HT-29 (cell line): ENCODE results near the gene GDF9. TPM values are rescaled to one million over a fixed set of nuclear protein-coding genes. Genes with fewer than 3 reads are reported as not detected.

Experiments used
- DNase-seq: peaks from one replicate; pipeline ENCODE4 v3.0.0-alpha.2; 2015; ENCODE audit warnings: low spot score
- total RNA-seq: library from RNA; depleted of rRNA; stranded (reverse); fragments of >200 nt; shearing (Covaris generic); gene quantifications from 2 replicates; pipeline ENCODE4 v1.2.3, GENCODE V29; 2014

The GDF9 gene
- total RNA-seq, 1 experiment from 2014 or later: 0.05 TPM

DNA sequence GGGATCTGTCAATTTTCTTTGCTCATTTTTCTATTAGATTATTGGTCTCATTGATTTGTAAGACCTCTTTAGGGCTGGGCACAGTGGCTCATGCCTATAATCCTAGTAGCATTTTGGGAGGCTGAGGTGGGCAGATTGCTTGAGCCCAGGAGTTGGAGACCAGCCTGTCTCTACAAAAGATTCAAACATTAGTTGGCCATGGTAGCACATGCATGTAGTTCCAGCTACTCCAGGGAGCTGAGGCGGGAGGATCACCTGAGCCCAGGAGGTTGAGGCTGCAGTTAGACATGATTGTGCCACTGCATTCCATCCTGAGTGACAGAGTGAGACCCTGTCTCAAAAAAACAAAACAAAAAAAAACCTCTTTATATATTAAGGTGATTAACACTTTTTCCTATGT is 29.4 kb downstream of the GDF9 start:
- DNase-seq: no peak

DNA sequence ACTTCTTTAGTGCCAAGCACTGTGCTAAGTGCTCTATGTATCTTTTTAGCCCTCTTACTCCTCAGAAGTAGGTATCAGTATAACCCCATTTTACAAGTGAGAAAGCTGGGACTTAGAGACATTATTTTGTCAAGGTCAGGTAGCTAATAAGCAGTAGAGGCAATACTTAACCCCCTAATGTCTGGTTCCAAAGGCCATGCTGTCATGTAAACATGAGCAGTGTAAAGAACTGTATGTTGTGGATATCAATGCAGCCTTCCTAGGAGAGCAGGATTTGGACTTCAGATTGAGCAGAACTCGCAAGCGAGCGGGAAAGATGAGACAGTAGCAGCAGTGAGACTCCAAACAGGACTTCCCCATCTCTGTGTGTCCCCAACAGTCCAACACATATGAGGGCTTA is 32.2 kb downstream of the GDF9 start:
- no peak for DNase-seq

DNA sequence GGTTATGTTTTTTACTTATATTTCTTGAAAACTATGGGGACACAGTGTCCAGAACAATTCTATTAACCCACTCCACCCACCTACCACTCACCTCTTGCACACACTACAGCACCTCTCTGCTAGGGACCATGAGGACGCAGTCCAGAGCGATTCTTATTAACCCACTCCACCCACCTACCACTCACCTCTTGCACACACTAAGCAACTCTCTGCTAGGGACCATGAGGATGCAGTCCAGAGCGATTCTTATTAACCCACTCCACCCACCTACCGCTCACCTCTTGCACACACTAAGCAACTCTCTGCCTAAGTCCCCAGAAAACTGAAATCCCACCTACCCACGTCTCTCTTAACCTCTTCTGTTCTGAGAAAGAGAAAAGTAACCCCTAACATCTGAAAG is 33.7 kb downstream of the GDF9 start:
- no peak for DNase-seq

DNA sequence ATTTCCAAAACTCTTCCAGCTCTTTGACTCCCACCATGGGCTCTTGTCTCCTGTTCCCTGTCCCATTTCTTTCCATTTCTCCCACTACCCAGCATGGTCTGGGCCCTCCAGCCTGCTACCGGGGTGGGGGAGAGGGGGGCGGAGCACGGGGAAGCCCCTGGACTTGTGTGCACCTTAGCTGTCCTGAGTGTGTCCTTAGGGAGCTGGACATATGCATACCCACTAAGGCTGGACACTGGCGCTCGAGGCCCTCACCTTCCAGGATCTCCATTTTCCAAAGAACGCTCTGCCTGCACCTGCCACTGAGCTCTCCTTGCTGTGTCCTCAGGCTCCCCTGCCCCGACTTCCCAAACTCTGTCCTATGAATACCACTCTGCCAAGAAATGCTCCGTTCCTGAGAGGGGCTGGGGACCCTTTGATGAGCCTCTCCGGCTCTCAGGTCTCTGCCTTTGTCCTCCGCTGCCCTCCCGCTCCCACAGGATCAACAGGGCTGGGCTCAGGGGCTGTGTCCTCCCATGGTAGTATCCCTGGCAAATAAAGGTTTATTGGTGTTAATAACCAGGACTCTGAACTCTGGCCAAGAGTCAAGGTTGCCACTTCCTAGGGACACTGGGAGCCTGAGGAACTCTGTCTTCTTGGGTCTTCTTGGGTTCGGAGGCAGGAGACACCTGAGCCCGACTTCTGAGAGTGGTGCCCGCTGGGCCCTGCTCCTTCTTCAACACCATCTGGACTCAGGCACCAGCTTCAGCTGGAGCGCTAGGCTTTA is 35.0 kb downstream of the GDF9 start:
- DNase-seq: no peak

DNA sequence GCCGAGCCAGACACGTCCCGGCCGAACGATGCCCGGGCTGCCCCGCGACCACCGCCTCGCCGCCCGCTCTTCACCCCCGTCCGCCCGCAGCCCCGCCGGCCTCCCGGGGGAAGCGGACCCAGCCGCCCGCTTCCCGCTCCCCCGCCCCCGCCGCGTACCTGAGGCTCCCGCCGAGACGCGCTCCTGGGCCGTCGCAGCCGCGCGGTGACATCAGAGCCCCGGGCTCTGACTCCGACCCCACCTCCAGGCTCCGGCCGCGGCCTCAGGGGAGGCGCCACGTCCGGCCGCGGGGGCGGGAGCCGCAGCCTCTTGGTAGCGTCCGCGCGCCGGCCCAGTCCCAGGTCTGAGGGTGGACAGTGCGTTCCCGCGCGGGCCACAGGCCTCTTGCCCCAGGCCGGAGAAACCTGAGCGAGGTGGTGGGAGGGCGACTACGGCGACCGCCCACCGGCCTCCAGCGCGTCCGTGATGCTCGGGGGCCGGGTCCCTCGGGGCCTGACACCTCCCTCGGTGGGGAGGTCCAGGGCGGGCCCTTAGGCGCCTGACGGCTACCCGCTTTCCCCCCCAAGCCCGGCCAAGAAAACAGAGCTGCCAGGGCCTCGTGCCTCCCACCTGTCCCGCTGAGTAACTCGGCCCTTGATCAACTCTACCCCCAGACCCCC is 35.7 kb downstream of the GDF9 start, which contains the start of gene SHROOM1:
SHROOM1 (minus strand) TSS at position 212 of the 659 bp plus-strand sequence. CDS start 4,507 bp downstream, outside the sequence.
- DNase-seq: peak; percentile 82

DNA sequence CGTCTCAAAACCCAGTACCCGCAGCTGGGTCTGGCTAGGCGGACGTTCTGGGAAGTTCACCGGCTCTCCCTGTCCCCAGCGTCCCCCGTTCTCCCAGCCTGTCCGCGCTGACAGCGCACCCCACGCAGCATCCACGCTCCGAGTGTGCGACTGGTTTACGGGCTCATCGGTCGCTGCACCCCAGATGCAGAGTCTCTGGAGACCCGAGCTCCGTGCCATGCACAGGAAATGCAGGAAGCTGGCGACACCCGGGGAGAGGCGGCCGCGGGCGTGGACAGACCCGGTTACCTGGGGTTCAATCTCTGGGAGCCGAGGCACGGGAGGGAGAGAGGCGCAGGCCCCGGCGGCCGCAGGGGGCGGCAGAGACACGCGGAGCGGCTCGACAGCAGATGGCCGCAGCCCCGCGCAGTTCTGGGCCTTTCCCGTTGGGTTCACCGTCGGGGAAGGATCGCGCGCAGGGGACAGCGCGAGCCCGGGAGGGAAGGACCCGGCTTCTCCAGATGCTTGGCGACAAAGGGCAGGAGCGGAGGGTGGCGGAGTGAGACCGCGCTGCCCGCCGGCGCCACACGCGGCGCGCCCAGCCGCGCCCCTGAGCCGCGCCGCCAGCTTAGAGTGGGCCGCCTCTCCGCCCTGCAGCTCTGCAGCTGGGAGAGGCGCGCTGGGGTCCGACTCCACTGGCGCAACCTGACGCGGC is 36.4 kb downstream of the GDF9 start:
- peak; percentile 84 for DNase-seq

DNA sequence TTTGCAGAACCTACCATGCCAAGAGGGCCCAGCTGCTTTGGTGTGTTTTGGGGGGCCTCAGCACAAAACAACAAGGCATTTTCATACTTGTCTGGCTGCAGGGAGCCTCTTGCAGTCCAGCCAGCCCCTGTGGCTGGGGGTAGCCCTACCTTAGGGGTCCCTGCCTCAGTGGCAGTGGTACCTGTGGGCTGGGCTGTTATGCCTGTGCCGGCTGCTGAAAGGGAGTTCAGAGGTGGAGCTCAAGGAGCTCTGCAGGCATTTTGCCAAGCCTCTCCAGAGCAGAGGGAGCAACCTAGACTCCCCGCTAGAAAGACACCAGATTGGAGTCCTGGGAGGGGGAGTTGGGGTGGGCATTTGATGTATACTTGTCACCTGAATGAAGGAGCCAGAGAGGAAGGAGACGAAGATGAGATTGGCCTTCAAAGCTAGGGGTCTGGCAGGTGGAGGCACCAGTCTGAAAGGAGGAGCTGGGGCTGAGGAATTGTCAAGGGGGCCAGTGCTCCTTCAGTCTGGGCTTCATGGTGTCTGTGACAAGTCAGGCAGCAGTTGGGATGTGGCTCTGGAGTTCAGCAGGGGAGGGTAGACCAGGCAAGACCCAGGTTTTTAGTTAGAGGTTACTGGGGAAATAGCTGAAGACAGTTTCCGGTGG is 37.3 kb downstream of the GDF9 start:
- DNase-seq: no peak

DNA sequence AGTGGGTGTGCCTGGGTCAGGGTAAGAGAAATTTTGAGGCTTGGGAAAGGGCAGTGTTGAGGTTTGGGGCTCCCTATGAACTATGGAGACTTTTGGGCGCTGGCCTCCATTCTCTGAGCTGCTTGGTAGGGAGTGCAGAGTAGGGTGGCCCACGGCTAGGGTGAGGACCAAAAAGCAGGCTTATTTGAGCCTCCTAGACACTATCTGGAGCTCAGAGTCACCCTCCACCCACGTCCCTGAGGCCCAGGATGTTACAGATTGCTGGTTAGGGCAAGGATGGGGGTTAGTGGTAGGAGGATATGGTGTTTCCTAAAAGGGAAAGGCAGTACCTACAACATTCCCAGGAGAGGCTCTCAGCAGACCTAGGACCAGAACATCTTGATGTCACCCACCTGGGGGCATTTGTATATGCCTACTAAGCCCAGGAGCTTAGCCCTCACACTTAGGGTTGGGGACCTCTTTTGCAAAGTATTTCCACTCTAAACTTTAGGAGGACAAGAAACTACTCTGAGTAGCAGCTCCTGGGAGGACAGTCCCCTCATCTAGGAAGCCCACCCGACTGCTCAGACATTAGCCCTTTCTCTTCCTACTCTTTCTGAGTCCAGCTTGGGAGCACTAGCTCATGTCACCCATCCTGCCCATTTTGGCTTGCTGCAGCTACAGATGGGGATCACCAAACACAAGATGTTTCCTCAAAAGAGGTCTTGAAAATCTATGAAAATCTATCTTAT is 38.2 kb downstream of the GDF9 start:
- no peak for DNase-seq

DNA sequence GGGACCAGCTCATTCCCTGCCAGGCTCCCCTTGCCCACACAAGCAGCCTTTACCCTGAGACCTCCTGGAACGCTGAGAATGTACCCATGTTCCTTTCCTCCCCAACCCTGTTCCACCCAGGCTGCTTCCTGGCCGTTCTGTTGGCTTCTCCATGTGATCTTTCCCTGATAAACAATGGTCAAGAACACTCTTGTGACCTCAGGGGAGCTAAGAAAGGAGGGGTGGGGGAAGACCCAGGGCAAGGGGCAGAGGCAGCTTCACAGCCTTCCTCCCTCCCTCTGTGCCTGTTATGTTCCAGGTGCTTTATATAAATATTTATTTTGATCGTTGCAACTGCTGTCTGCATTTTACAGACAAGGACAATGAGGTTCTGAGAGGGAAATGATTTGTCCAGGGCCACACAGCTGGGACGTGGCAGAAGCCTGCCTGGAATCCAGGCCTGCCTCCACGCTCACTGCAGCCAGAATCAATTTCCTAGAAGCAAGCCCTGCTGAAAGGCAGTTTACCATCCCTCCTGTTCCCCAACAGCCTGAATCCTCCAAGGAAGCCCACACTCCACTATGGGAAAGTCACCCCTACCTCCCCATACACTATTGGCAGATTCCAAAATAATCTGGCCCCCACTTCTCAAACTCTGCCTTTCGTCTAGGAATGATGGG is 39.7 kb downstream of the GDF9 start:
- DNase-seq: no peak

DNA sequence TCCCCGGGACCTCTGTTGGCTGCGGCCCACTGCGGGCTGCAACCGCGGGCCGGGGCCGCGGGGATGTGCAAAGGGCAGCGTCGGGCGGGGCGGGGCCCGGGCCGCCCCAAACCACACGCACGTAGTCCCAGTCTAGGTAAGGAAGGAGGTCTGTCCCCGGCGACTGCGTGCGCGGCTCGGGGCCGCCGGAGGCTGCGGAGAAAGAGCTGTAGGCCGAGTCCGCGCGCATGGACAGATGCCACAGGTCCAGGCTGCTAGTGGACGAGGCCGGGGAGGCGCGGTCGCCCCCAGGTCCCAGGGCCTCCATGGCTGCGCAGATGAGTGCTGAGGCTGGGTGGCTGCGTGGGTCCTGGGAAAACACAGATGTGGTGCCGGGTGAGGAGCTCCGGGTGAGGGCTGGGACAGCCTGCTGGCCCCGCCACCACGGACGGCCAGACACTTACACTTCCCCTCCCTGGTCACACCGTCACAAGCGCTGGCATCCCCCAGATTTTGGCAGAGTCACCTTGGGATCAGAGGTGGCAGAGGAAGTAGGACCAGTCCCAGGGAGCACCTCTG is 40.4 kb downstream of the GDF9 start:
- no peak for DNase-seq

DNA sequence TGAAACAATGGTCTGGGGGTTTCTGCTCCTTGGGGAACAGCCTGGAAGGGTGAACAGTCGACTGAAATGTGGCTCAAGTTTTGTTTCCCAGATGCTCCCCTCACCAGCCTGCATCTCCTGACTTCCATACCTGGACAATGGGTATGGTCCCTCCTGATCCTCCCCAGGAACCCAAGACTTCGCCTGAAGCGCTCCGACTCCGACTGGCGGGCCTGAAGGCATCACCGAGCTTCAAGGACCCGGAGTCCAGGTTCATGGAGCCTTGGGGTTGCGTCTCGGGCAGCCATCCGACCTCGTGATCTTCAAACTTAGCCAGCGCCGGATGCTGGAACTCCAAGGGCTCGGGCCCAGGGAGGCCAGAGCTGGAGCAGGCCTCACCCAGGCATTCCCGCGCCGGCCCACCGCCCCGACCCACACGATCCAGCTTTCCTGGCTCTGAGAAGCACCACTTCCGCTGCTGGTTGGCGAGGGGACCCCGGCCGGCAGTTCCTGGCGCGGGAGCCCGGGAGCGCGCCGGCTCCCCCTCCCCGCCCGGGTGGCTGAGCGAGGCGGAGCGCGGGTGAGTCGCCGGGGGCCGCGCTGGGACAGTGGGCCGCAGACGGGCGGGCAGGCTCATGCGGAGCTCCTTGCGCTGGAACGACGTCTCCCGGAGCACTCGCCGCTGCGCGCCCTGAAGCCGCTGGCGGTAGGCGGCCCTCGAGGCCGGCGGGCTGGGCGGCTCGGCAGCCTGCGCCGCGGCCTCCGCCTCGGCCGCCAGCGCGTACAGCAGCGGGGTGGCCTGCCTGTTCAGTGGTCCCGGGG is 41.0 kb downstream of the GDF9 start:
- DNase-seq: no peak

DNA sequence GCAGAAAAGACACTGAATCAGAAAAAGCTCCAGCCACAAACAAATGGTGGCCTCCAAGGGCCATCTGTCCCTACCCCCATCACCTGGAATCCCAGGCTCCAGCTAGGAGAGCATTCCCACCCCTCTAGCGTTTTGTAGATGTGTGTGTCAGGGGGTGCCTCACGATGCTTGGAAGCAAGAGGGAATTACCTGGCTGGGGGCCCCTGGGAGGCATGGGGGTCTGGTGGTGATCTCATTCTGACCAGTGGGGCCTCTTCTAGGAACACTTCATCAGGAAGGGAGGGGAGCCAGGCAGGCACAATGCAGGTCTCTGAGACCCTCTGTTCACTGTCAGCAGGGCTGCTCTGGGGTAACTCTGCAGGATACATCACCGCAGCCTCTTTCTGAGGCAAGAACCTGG is 41.8 kb downstream of the GDF9 start:
- DNase-seq: no peak

DNA sequence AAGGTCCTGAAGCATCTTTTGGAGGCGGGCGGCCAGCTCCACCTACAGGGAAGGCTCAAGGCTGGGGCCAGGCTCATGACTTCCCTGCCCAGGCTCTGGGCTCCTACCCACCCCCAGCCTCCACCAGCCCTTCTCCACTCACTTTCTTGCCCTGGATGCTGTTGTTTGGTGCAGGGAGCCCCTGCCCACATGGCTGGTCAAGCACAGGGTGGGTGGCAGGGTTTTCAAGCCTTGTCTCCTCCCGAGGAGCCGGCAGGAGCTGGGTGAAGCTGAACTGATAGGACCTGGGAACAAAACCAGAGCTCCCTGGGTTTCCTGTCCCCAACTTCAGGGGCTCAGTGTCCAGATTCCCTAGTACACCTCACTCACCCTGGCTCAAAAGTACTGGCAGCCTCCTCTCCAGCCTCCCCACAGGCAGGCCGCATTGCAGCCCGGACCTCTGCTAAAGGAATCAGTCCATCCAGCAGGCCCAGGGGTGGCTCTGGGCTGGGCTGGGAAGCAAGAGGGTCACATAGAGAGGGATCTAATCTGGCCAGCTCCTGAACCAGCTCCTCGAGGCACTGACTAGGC is 42.7 kb downstream of the GDF9 start:
- DNase-seq: no peak

DNA sequence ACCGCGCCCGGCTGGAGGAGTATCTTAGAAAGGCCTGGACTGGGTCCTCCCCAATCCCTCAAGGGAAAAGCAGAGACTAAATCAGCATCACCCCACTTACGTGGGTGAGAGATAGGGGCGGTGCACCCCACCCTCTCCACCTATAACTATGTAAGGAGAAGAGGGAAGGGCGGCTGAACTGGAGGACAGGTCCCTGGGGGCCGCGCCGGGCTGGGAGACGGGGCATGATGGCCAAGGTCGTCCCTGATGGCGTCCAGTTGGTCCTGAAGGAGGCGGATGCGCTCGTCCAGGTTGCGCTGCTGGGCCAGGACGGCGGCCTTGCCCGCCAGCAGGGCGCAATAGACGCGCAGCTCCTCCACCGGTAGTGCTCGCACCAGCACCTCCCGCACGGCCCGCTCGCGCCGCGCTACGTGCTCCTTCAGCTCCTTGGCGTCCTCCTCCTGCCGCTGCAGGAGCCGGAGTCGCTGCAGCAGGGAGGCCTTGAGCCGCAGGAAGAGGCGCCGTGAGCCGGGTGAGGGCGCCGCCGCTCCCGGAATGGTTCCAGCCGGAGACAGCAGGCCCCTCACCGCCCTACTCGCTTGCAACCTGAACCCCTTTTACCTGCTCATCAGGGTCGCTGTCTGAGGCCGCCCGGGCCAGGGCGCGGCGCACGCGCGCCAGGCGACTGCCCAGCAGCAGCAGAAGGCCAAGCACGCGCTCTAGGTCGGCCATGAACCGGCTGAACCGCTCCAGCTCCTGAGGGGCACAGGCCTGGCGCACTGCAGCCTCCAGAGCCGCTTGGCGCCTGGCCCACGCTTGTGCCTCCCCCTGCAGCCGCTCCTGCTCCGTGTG is 43.4 kb downstream of the GDF9 start:
- no peak for DNase-seq

DNA sequence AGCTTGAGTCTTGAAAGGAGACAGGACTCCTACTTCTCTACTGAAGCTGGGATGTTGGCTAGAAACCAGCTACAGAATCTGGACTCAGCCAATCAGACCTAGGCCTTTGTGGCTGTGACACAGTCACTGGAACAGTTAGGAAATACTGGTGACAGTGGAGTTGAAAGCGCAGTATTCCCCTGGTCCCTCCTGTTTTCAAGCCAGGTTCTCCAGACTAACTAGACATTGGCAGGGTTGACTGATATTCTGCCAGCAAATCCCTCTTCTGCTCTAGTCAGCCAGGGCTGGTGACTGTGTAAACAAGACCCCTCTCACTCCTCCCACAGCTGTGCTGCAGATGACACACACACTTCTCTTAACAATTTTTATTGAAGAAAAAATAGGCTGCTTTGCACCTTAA is 44.5 kb downstream of the GDF9 start:
- DNase-seq: no peak

DNA sequence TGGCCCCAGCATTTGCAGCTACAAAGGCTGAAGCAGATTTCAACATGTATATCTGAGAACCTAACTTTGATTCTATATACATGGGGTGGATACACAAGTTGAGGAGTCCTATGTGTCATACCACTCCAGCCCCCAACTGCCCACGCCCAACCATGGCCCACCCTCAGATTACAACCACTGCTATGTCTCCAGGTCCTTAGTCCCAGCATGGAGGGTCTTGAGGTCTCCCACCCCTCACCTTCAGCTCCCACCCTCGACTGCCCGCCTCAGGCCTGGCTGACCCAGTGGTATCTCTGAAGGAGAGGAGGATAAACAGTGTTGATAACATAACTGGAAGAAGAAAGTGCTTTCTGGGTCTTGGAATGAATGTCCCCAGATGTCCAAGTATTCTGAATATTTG is 44.9 kb downstream of the GDF9 start:
- DNase-seq: no peak

DNA sequence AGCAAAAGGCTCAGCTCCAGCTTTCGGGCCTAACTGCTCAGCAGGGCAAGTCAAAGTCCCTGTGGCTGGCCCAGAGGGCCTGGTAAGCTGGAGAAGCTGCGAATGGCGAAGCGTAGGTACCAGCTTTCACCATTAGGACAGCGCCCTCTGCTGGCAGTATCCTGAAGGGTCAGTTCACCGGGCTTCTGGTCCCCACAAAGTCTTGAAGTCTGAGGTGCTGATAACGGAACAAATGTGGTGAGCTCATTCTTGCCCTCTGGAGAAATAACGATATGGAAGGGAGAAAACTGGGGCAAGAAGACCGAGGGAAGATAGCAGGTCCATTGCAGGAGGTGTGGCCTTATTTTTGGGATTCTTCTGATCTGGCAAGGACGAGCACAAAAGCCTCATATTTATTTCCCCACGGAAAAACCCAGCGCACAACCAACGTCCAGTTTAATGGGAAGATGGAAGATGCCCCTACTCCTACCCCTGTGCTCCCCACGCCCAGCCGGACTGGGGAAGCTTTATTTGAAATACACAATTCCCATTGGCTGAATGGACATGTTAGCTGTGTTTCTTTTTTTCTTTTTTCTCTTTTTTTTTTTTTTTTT is 46.0 kb downstream of the GDF9 start:
- peak; percentile 98 for DNase-seq

DNA sequence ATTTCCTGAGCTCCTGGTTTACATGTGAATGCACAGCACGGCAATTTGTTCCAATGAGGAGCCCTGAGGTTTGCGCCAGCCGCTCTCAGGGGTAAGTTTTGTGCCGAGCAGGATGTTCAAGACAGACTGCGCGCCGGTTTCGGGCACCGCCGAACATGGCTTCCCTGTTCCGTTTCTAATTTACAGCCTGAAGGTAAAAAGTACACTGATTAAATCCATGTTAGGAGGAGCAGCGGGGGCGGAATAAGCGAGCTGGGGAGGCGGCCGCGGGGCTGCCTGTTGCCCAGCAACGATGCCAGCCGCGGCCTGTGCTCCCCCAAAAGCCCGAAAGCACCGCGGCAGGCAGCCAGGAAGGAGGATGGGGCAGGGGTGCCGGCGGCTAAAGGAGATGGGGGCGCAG is 46.8 kb downstream of the GDF9 start:
- no peak for DNase-seq
